ENCODE results near the gene IGBP1. TPM values are rescaled to one million over a fixed set of nuclear protein-coding genes. Genes with fewer than 3 reads are reported as not detected.
"Not testable (repeated sequence)": the region's sequence is repeated elsewhere in the genome, so short reads cannot be mapped to it uniquely, and the experiment has no call there.

Gene IGBP1
- total RNA-seq, 1 experiment from 2014 or later, result 35.2 TPM

DNA sequence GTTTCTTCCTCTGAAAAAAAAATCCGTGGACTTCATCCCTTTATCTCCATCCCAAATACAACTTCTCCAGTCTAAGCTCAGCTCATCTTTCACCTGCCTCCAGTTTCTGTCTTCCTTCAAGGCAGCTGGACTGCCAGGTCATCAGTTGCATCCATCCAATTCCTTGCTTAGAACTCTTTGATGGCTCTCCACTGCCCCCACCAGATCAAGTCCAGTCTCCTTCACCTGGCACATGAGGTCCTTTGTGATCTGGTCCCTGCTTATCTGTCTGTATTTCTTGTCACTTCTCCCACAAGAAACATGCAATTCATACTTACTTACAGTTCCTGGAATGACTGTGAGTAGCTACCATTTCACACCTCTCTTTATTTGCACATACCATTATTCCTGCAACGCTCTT is 37.2 kb upstream of the IGBP1 start:
- BruUV-seq (replicated peaks), result no TSS peak
- H3K27ac ChIP-seq (ENCODE audit: low read depth, low read length, poor library complexity, severe bottlenecking), result no peak overlapping the region
- H3K4me3 ChIP-seq (ENCODE audit: low read depth, low read length, poor library complexity, severe bottlenecking), result no peak overlapping the region
- H3K27me3 ChIP-seq (replicated peaks; ENCODE audit: insufficient read depth, low read depth, low read length, poor library complexity), result no peaks in the 10 kb centered on the region
- no peaks in the 10 kb centered on the region for H3K9me3 ChIP-seq (ENCODE audit: low read depth, low read length, poor library complexity, severe bottlenecking)
- TF ChIP-seq EZH2 (IDR thresholded peaks at IDR 0.05; ENCODE audit: borderline replicate concordance, low read depth, low read length, poor library complexity, severe bottlenecking), result no peak
- TF ChIP-seq, protein P1, sequence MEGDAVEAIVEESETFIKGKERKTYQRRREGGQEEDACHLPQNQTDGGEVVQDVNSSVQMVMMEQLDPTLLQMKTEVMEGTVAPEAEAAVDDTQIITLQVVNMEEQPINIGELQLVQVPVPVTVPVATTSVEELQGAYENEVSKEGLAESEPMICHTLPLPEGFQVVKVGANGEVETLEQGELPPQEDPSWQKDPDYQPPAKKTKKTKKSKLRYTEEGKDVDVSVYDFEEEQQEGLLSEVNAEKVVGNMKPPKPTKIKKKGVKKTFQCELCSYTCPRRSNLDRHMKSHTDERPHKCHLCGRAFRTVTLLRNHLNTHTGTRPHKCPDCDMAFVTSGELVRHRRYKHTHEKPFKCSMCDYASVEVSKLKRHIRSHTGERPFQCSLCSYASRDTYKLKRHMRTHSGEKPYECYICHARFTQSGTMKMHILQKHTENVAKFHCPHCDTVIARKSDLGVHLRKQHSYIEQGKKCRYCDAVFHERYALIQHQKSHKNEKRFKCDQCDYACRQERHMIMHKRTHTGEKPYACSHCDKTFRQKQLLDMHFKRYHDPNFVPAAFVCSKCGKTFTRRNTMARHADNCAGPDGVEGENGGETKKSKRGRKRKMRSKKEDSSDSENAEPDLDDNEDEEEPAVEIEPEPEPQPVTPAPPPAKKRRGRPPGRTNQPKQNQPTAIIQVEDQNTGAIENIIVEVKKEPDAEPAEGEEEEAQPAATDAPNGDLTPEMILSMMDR (conservative IDR thresholded peaks at IDR 0.05; ENCODE audit: low read depth, low read length), result peak; percentile 20; the same call in 1 of the 2 replicates
- POLR2A ChIA-PET (ENCODE audit: low non-redundant PET), result no interaction called here
- no peaks in the 10 kb centered on the region for H3K4me1 ChIP-seq (ENCODE audit: insufficient read depth, low read length, poor library complexity, severe bottlenecking)
- intact Hi-C loops (cut with micrococcal nuclease; ENCODE audit: unreplicated experiment), result loop anchor here (2.0 to 10.0 kb wide), 2 partner anchors 559 to 591 kb away; partner anchors contain the start of gene NALF2
- CTCF ChIA-PET, result interaction anchor here (1.3 kb wide), 1 partner anchor 62 kb away, joined by 4 read pairs; no protein-coding TSS in a partner anchor
- DNase-seq (ENCODE audit: low spot score), result no peak
- H3K36me3 ChIP-seq (ENCODE audit: insufficient read depth, low read length, poor library complexity, severe bottlenecking), result no peaks in the 10 kb centered on the region

GRCh38 chrX:70105229-70105628 is 28.0 kb upstream of the IGBP1 start:
- Histone ChIP-seq H3K4me1 (ENCODE audit: insufficient read depth, low read length, poor library complexity, severe bottlenecking) (no peaks in the 10 kb centered on the region), H3K4me3 (ENCODE audit: low read depth, low read length, poor library complexity, severe bottlenecking) (no peak overlapping the region), H3K36me3 (ENCODE audit: insufficient read depth, low read length, poor library complexity, severe bottlenecking) (no peaks in the 10 kb centered on the region), H3K9me3 (ENCODE audit: low read depth, low read length, poor library complexity, severe bottlenecking) (no peaks in the 10 kb centered on the region), H3K27ac (ENCODE audit: low read depth, low read length, poor library complexity, severe bottlenecking) (no peak overlapping the region), H3K27me3 (replicated peaks; ENCODE audit: insufficient read depth, low read depth, low read length, poor library complexity) (no peaks in the 10 kb centered on the region)
- CTCF ChIA-PET, result no interaction called here
- no peak for DNase-seq (ENCODE audit: low spot score)
- POLR2A ChIA-PET (ENCODE audit: low non-redundant PET), result no interaction called here
- no TSS peak for BruUV-seq (replicated peaks)
- intact Hi-C loops (cut with micrococcal nuclease; ENCODE audit: unreplicated experiment), result no loop called here
- no peak for TF ChIP-seq EZH2 (IDR thresholded peaks at IDR 0.05; ENCODE audit: borderline replicate concordance, low read depth, low read length, poor library complexity, severe bottlenecking)
- TF ChIP-seq, protein P1 (conservative IDR thresholded peaks at IDR 0.05; ENCODE audit: low read depth, low read length), result no peak

GRCh38 chrX:70111436-70112026 is 21.7 kb upstream of the IGBP1 start:
- POLR2A ChIA-PET (ENCODE audit: low non-redundant PET); H3K36me3 ChIP-seq (ENCODE audit: insufficient read depth, low read length, poor library complexity, severe bottlenecking); H3K27me3 ChIP-seq (replicated peaks; ENCODE audit: insufficient read depth, low read depth, low read length, poor library complexity); H3K4me1 ChIP-seq (ENCODE audit: insufficient read depth, low read length, poor library complexity, severe bottlenecking); H3K4me3 ChIP-seq (ENCODE audit: low read depth, low read length, poor library complexity, severe bottlenecking); CTCF ChIA-PET; H3K27ac ChIP-seq (ENCODE audit: low read depth, low read length, poor library complexity, severe bottlenecking); DNase-seq (ENCODE audit: low spot score); H3K9me3 ChIP-seq (ENCODE audit: low read depth, low read length, poor library complexity, severe bottlenecking); intact Hi-C loops (cut with micrococcal nuclease; ENCODE audit: unreplicated experiment); BruUV-seq (replicated peaks): not testable (repeated sequence)

- no peak for DNase-seq (ENCODE audit: low spot score)
- Histone ChIP-seq H3K4me3 (ENCODE audit: low read depth, low read length, poor library complexity, severe bottlenecking) (no peak overlapping the region), H3K27me3 (replicated peaks; ENCODE audit: insufficient read depth, low read depth, low read length, poor library complexity) (no peaks in the 10 kb centered on the region), H3K4me1 (ENCODE audit: insufficient read depth, low read length, poor library complexity, severe bottlenecking) (no peaks in the 10 kb centered on the region), H3K27ac (ENCODE audit: low read depth, low read length, poor library complexity, severe bottlenecking) (no peak overlapping the region), H3K36me3 (ENCODE audit: insufficient read depth, low read length, poor library complexity, severe bottlenecking) (no peaks in the 10 kb centered on the region), H3K9me3 (ENCODE audit: low read depth, low read length, poor library complexity, severe bottlenecking) (no peaks in the 10 kb centered on the region)
- intact Hi-C loops (cut with micrococcal nuclease; ENCODE audit: unreplicated experiment), result no loop called here
- CTCF ChIA-PET, result no interaction called here
- TF ChIP-seq, protein P1 (conservative IDR thresholded peaks at IDR 0.05; ENCODE audit: low read depth, low read length), result no peak
- no peak for TF ChIP-seq EZH2 (IDR thresholded peaks at IDR 0.05; ENCODE audit: borderline replicate concordance, low read depth, low read length, poor library complexity, severe bottlenecking)
- POLR2A ChIA-PET (ENCODE audit: low non-redundant PET), result no interaction called here
- BruUV-seq (replicated peaks), result no TSS peak
Measured at GRCh38 chrX:70117738-70118137, 15.5 kb upstream of the IGBP1 start.

GRCh38 chrX:70123014-70123413 is 10.2 kb upstream of the IGBP1 start:
- intact Hi-C loops (cut with micrococcal nuclease; ENCODE audit: unreplicated experiment); H3K27me3 ChIP-seq (replicated peaks; ENCODE audit: insufficient read depth, low read depth, low read length, poor library complexity); POLR2A ChIA-PET (ENCODE audit: low non-redundant PET); H3K36me3 ChIP-seq (ENCODE audit: insufficient read depth, low read length, poor library complexity, severe bottlenecking); BruUV-seq (replicated peaks); H3K27ac ChIP-seq (ENCODE audit: low read depth, low read length, poor library complexity, severe bottlenecking); DNase-seq (ENCODE audit: low spot score); H3K4me3 ChIP-seq (ENCODE audit: low read depth, low read length, poor library complexity, severe bottlenecking); CTCF ChIA-PET; H3K9me3 ChIP-seq (ENCODE audit: low read depth, low read length, poor library complexity, severe bottlenecking); H3K4me1 ChIP-seq (ENCODE audit: insufficient read depth, low read length, poor library complexity, severe bottlenecking): not testable (repeated sequence)
